Measurements from ENCODE around the gene MEX3A. TPM values are rescaled to one million over a fixed set of nuclear protein-coding genes. Genes with fewer than 3 reads are reported as not detected.

The MEX3A gene
- total RNA-seq, 1 experiment from 2014 or later: 79.1 TPM

GRCh38 chr1:156060937-156061636, 21.2 kb downstream of the MEX3A start, which contains the start of gene RAB25:
Gene RAB25, plus strand, starts transcription at chr1:156061160. Its CDS starts 241 bp downstream, at chr1:156061401.
- Mint-ChIP-seq H3K4me3 (peak within 1 kb of the TSS; percentile 90), H3K27ac (peak within 1 kb of the TSS; percentile 98), H3K9me3 (no peaks in the 10 kb centered on the region), H3K4me1 (peaks cover 37% of the 10 kb centered on the region), H3K27me3 (ENCODE audit: low read depth) (no peaks in the 10 kb centered on the region), H3K36me3 (peaks cover 6% of the 10 kb centered on the region)
- POLR2A ChIA-PET: interaction anchor here (0.5 to 1.6 kb wide), 16 partner anchors 10 to 127 kb away, joined by 3 to 17 read pairs (median 4); partner anchors contain the start of genes ARHGEF2, KHDC4 and MEX3A
- DNase-seq (ENCODE audit: low spot score): peak; percentile 80
- ATAC-seq: peak; percentile 83
- CTCF ChIA-PET: interaction anchor here (0.7 to 2.0 kb wide), 20 partner anchors 8 to 123 kb away, joined by 3 to 16 read pairs (median 6); partner anchors contain the start of genes ARHGEF2, MEX3A and UBQLN4
- TF ChIP-seq SP1 (CRISPR knock-in tag; conservative IDR thresholded peaks at IDR 0.05) (peak; percentile 38; the same call in 1 of the 2 replicates), MYBL2 (CRISPR knock-in tag; IDR thresholded peaks at IDR 0.05) (0 out of 2 replicates have a peak, but pooled peaks have one; percentile 15), ERG (CRISPR knock-in tag; IDR thresholded peaks at IDR 0.05) (peak; percentile 56; the same call in 1 of the 2 replicates), FOXK1 (CRISPR knock-in tag; IDR thresholded peaks at IDR 0.05) (no peak), ZBTB21 (CRISPR knock-in tag; IDR thresholded peaks at IDR 0.05; ENCODE audit: borderline replicate concordance) (peak; percentile 85), PRRX2 (CRISPR knock-in tag; IDR thresholded peaks at IDR 0.05) (0 out of 2 replicates have a peak, but pooled peaks have one; percentile 19), KAT7 (CRISPR knock-in tag; IDR thresholded peaks at IDR 0.05; ENCODE audit: borderline replicate concordance) (peak; percentile 48; the same call in 1 of the 2 replicates), NR3C1 (CRISPR knock-in tag; conservative IDR thresholded peaks at IDR 0.05; ENCODE audit: low read depth) (no peak), ZNF423 (CRISPR knock-in tag; IDR thresholded peaks at IDR 0.05) (peak; percentile 94), ZNF281 (CRISPR knock-in tag; IDR thresholded peaks at IDR 0.05) (0 out of 2 replicates have a peak, but pooled peaks have one; percentile 40), MAX (CRISPR knock-in tag; IDR thresholded peaks at IDR 0.05) (peak; percentile 58), PRDM15 (CRISPR knock-in tag; IDR thresholded peaks at IDR 0.05) (no peak), ZNF138 (CRISPR knock-in tag; conservative IDR thresholded peaks at IDR 0.05) (0 out of 2 replicates have a peak, but pooled peaks have one; percentile 14)

GRCh38 chr1:156056326-156056849, 25.9 kb downstream of the MEX3A start:
- Mint-ChIP-seq H3K4me1 (peaks cover 20% of the 10 kb centered on the region), H3K27ac (peak overlapping the region; percentile 22; the same call in 1 of the 2 replicates), H3K27me3 (ENCODE audit: low read depth) (no peaks in the 10 kb centered on the region), H3K4me3 (peak overlapping the region; percentile 32), H3K36me3 (peaks cover 10% of the 10 kb centered on the region), H3K9me3 (no peaks in the 10 kb centered on the region)
- DNase-seq (ENCODE audit: low spot score) (no peak), ATAC-seq (no peak)
- ChIA-PET CTCF (interaction anchor here (1.3 kb wide), 1 partner anchor 10 kb away, joined by 5 read pairs; no protein-coding TSS in a partner anchor), POLR2A (no interaction called here)
- TF ChIP-seq SMAD3 (CRISPR knock-in tag; IDR thresholded peaks at IDR 0.05; ENCODE audit: borderline replicate concordance) (no peak), ZNF138 (CRISPR knock-in tag; conservative IDR thresholded peaks at IDR 0.05) (no peak), E2F4 (CRISPR knock-in tag; IDR thresholded peaks at IDR 0.05; ENCODE audit: borderline replicate concordance, low read depth) (no peak)

Data from WTC11 (cell line).